HT1080 (cell line): ENCODE data around the gene PLEKHG3. TPM values are rescaled to one million over a fixed set of nuclear protein-coding genes. Genes with fewer than 3 reads are reported as not detected.

ENCODE experiments used
- DNase-seq: peaks from one replicate; pipeline ENCODE4 v3.0.0-alpha.2; 2015; ENCODE audit warnings: low read depth
- total RNA-seq: library from RNA; depleted of rRNA; stranded (reverse); fragments of >200 nt; shearing (Covaris generic); gene quantifications from 2 replicates; pipeline ENCODE4 v1.2.3, GENCODE V29; 2014

Gene PLEKHG3
- total RNA-seq, 1 experiment from 2014 or later = 27.9 TPM

- no peak for DNase-seq
These were observed 21.8 kb downstream of the PLEKHG3 start for GRCh38 chr14:64725879-64726584.

GRCh38 chr14:64726585-64726890, 22.3 kb downstream of the PLEKHG3 start:
- peak; percentile 83 for DNase-seq

- DNase-seq = no peak
These were observed 23.4 kb downstream of the PLEKHG3 start for GRCh38 chr14:64727551-64728071.

GRCh38 chr14:64728106-64728505, 23.9 kb downstream of the PLEKHG3 start:
- no peak for DNase-seq

GRCh38 chr14:64728856-64729255, 24.6 kb downstream of the PLEKHG3 start:
- DNase-seq = no peak

GRCh38 chr14:64729386-64730060, 25.3 kb downstream of the PLEKHG3 start:
- DNase-seq = no peak

GRCh38 chr14:64730061-64730440, 25.8 kb downstream of the PLEKHG3 start:
- DNase-seq = no peak

- DNase-seq = no peak
These were observed 26.5 kb downstream of the PLEKHG3 start for GRCh38 chr14:64730681-64731080.

- DNase-seq = no peak
These were observed 26.9 kb downstream of the PLEKHG3 start for GRCh38 chr14:64731141-64731581.

- no peak for DNase-seq
These were observed 27.8 kb downstream of the PLEKHG3 start for GRCh38 chr14:64732066-64732465.

- DNase-seq = no peak
These were observed 28.4 kb downstream of the PLEKHG3 start for GRCh38 chr14:64732536-64733120.

- DNase-seq = no peak
These were observed 29.1 kb downstream of the PLEKHG3 start for GRCh38 chr14:64733321-64733720.

GRCh38 chr14:64733899-64734298, 29.7 kb downstream of the PLEKHG3 start:
- DNase-seq = no peak

- no peak for DNase-seq
These were observed 30.8 kb downstream of the PLEKHG3 start for GRCh38 chr14:64734990-64735389.

GRCh38 chr14:64736271-64737169, 32.3 kb downstream of the PLEKHG3 start:
- no peak for DNase-seq

GRCh38 chr14:64737391-64738280, 33.4 kb downstream of the PLEKHG3 start:
- DNase-seq = no peak

- no peak for DNase-seq
These were observed 34.1 kb downstream of the PLEKHG3 start for GRCh38 chr14:64738281-64738804.

GRCh38 chr14:64741200-64741599, 37.0 kb downstream of the PLEKHG3 start:
- no peak for DNase-seq

- no peak for DNase-seq
These were observed 37.7 kb downstream of the PLEKHG3 start for GRCh38 chr14:64741961-64742360.

- DNase-seq = no peak
These were observed 38.8 kb downstream of the PLEKHG3 start for GRCh38 chr14:64743061-64743460.
